Measurements from ENCODE around the gene ESRRB.
A peak's percentile ranks its signal among the peaks of the same experiment; 100 is the strongest.

ESRRB gene

GRCh38 chr14:76413962-76414600 is 38.1 kb downstream of the ESRRB start:
- 12% methylated on average over 4 of the region's 36 CpGs for WGBS (ENCODE audit: insufficient coverage)
- Histone ChIP-seq H3K4me1 (ENCODE audit: control extremely low read depth in 1 of 4, control insufficient read depth in 4 of 4, insufficient read depth in 4 of 4, low read length in 3 of 4) (peaks cover 0 to 2% (median 0%) of the 10 kb centered on the region in 4 experiments), H3K27me3 (replicated peaks in 2 of 5; ENCODE audit: control insufficient read depth in 4 of 5, insufficient read depth in 5 of 5, low read length in 4 of 5) (peaks cover 2 to 36% (median 9%) of the 10 kb centered on the region in 5 experiments), H3K27ac (ENCODE audit: insufficient read depth in 1 of 2, low read depth in 1 of 2, low read length in 2 of 2, poor library complexity in 1 of 2, severe bottlenecking in 2 of 2) (no peak overlapping the region), H3K4me3 (ENCODE audit: control insufficient read depth in 1 of 7, extremely low read depth in 1 of 7, insufficient read depth in 4 of 7, low read depth in 2 of 7, low read length in 6 of 7) (peak overlapping the region in 4 of 7 experiments; percentile 6 to 48 (median 34)), H3K36me3 (ENCODE audit: control insufficient read depth in 4 of 4, insufficient read depth in 4 of 4, low read length in 3 of 4) (no peaks in the 10 kb centered on the region), H3K9me3 (ENCODE audit: control extremely low read depth in 1 of 5, control insufficient read depth in 4 of 5, insufficient read depth in 2 of 5, low read depth in 1 of 5, low read length in 4 of 5) (no peaks in the 10 kb centered on the region)
- ChIA-PET CTCF (no interaction called here), POLR2A (no interaction called here)
- peak in 2 of 3 donors; percentile 29 to 35 for DNase-seq

- DNase-seq, result no peak
- Histone ChIP-seq H3K36me3 (ENCODE audit: control insufficient read depth in 4 of 4, insufficient read depth in 4 of 4, low read length in 3 of 4) (no peaks in the 10 kb centered on the region), H3K27ac (ENCODE audit: insufficient read depth in 1 of 2, low read depth in 1 of 2, low read length in 2 of 2, poor library complexity in 1 of 2, severe bottlenecking in 2 of 2) (no peak overlapping the region), H3K27me3 (replicated peaks in 2 of 5; ENCODE audit: control insufficient read depth in 4 of 5, insufficient read depth in 5 of 5, low read length in 4 of 5) (peaks cover 0 to 13% (median 6%) of the 10 kb centered on the region in 5 experiments), H3K4me1 (ENCODE audit: control extremely low read depth in 1 of 4, control insufficient read depth in 4 of 4, insufficient read depth in 4 of 4, low read length in 3 of 4) (no peaks in the 10 kb centered on the region), H3K9me3 (ENCODE audit: control extremely low read depth in 1 of 5, control insufficient read depth in 4 of 5, insufficient read depth in 2 of 5, low read depth in 1 of 5, low read length in 4 of 5) (no peaks in the 10 kb centered on the region), H3K4me3 (ENCODE audit: control insufficient read depth in 1 of 7, extremely low read depth in 1 of 7, insufficient read depth in 4 of 7, low read depth in 2 of 7, low read length in 6 of 7) (no peak overlapping the region)
- ChIA-PET CTCF (no interaction called here), POLR2A (no interaction called here)
- WGBS (ENCODE audit: insufficient coverage), result 92% methylated on average over 1 of the region's 3 CpGs
Observed at GRCh38 chr14:76419399-76419798, 43.5 kb downstream of the ESRRB start.

GRCh38 chr14:76420827-76421226 is 44.9 kb downstream of the ESRRB start:
- H3K36me3 ChIP-seq (ENCODE audit: control insufficient read depth in 4 of 4, insufficient read depth in 4 of 4, low read length in 3 of 4), result no peaks in the 10 kb centered on the region
- no peaks in the 10 kb centered on the region for H3K4me1 ChIP-seq (ENCODE audit: control extremely low read depth in 1 of 4, control insufficient read depth in 4 of 4, insufficient read depth in 4 of 4, low read length in 3 of 4)
- DNase-seq, result no peak
- WGBS (ENCODE audit: insufficient coverage), result 100% methylated on average over 2 of the region's 4 CpGs
- H3K27me3 ChIP-seq (replicated peaks in 2 of 5; ENCODE audit: control insufficient read depth in 4 of 5, insufficient read depth in 5 of 5, low read length in 4 of 5), result peaks cover 0 to 6% (median 1%) of the 10 kb centered on the region in 5 experiments
- H3K27ac ChIP-seq (ENCODE audit: insufficient read depth in 1 of 2, low read depth in 1 of 2, low read length in 2 of 2, poor library complexity in 1 of 2, severe bottlenecking in 2 of 2), result no peak overlapping the region
- ChIA-PET POLR2A (no interaction called here), CTCF (no interaction called here)
- no peak overlapping the region for H3K4me3 ChIP-seq (ENCODE audit: control insufficient read depth in 1 of 7, extremely low read depth in 1 of 7, insufficient read depth in 4 of 7, low read depth in 2 of 7, low read length in 6 of 7)
- H3K9me3 ChIP-seq (ENCODE audit: control extremely low read depth in 1 of 5, control insufficient read depth in 4 of 5, insufficient read depth in 2 of 5, low read depth in 1 of 5, low read length in 4 of 5), result peaks cover 0 to 2% (median 0%) of the 10 kb centered on the region in 5 experiments

- 66% methylated on average over 3 of the region's 4 CpGs for WGBS (ENCODE audit: insufficient coverage)
- Histone ChIP-seq H3K27me3 (replicated peaks in 2 of 5; ENCODE audit: control insufficient read depth in 4 of 5, insufficient read depth in 5 of 5, low read length in 4 of 5) (peaks cover 0 to 6% (median 0%) of the 10 kb centered on the region in 5 experiments), H3K27ac (ENCODE audit: insufficient read depth in 1 of 2, low read depth in 1 of 2, low read length in 2 of 2, poor library complexity in 1 of 2, severe bottlenecking in 2 of 2) (no peak overlapping the region), H3K36me3 (ENCODE audit: control insufficient read depth in 4 of 4, insufficient read depth in 4 of 4, low read length in 3 of 4) (no peaks in the 10 kb centered on the region), H3K4me1 (ENCODE audit: control extremely low read depth in 1 of 4, control insufficient read depth in 4 of 4, insufficient read depth in 4 of 4, low read length in 3 of 4) (no peaks in the 10 kb centered on the region), H3K9me3 (ENCODE audit: control extremely low read depth in 1 of 5, control insufficient read depth in 4 of 5, insufficient read depth in 2 of 5, low read depth in 1 of 5, low read length in 4 of 5) (peaks cover 0 to 4% (median 0%) of the 10 kb centered on the region in 5 experiments), H3K4me3 (ENCODE audit: control insufficient read depth in 1 of 7, extremely low read depth in 1 of 7, insufficient read depth in 4 of 7, low read depth in 2 of 7, low read length in 6 of 7) (no peak overlapping the region)
- CTCF ChIA-PET, result no interaction called here
- POLR2A ChIA-PET, result no interaction called here
- no peak for DNase-seq
Observed at GRCh38 chr14:76421662-76422061, 45.7 kb downstream of the ESRRB start.

GRCh38 chr14:76422662-76423061 is 46.7 kb downstream of the ESRRB start:
- 97% methylated on average over 5 of the region's 7 CpGs for WGBS (ENCODE audit: insufficient coverage)
- H3K36me3 ChIP-seq (ENCODE audit: control insufficient read depth in 4 of 4, insufficient read depth in 4 of 4, low read length in 3 of 4), result no peaks in the 10 kb centered on the region
- CTCF ChIA-PET, result interaction anchor here (0.6 kb wide), 1 partner anchor 14 kb away, joined by 3 read pairs; no protein-coding TSS in a partner anchor

GRCh38 chr14:76423534-76423933 is 47.6 kb downstream of the ESRRB start:
- Histone ChIP-seq H3K4me3 (ENCODE audit: control insufficient read depth in 1 of 7, extremely low read depth in 1 of 7, insufficient read depth in 4 of 7, low read depth in 2 of 7, low read length in 6 of 7) (no peak overlapping the region), H3K36me3 (ENCODE audit: control insufficient read depth in 4 of 4, insufficient read depth in 4 of 4, low read length in 3 of 4) (no peaks in the 10 kb centered on the region), H3K4me1 (ENCODE audit: control extremely low read depth in 1 of 4, control insufficient read depth in 4 of 4, insufficient read depth in 4 of 4, low read length in 3 of 4) (no peaks in the 10 kb centered on the region), H3K27me3 (replicated peaks in 2 of 5; ENCODE audit: control insufficient read depth in 4 of 5, insufficient read depth in 5 of 5, low read length in 4 of 5) (peaks cover 0 to 6% (median 0%) of the 10 kb centered on the region in 5 experiments), H3K27ac (ENCODE audit: insufficient read depth in 1 of 2, low read depth in 1 of 2, low read length in 2 of 2, poor library complexity in 1 of 2, severe bottlenecking in 2 of 2) (no peak overlapping the region), H3K9me3 (ENCODE audit: control extremely low read depth in 1 of 5, control insufficient read depth in 4 of 5, insufficient read depth in 2 of 5, low read depth in 1 of 5, low read length in 4 of 5) (peaks cover 0 to 4% (median 0%) of the 10 kb centered on the region in 5 experiments)
- CTCF ChIA-PET, result no interaction called here
- POLR2A ChIA-PET, result no interaction called here
- no peak for DNase-seq
- WGBS (ENCODE audit: insufficient coverage), result 100% methylated on average over 4 of the region's 5 CpGs

More at GRCh38 chr14:76422662-76423061, 46.7 kb downstream of the ESRRB start:
- peaks cover 0 to 6% (median 0%) of the 10 kb centered on the region in 5 experiments for H3K27me3 ChIP-seq (replicated peaks in 2 of 5; ENCODE audit: control insufficient read depth in 4 of 5, insufficient read depth in 5 of 5, low read length in 4 of 5)
- no peak overlapping the region for H3K4me3 ChIP-seq (ENCODE audit: control insufficient read depth in 1 of 7, extremely low read depth in 1 of 7, insufficient read depth in 4 of 7, low read depth in 2 of 7, low read length in 6 of 7)
- peaks cover 0 to 4% (median 0%) of the 10 kb centered on the region in 5 experiments for H3K9me3 ChIP-seq (ENCODE audit: control extremely low read depth in 1 of 5, control insufficient read depth in 4 of 5, insufficient read depth in 2 of 5, low read depth in 1 of 5, low read length in 4 of 5)
- POLR2A ChIA-PET, result no interaction called here
- H3K27ac ChIP-seq (ENCODE audit: insufficient read depth in 1 of 2, low read depth in 1 of 2, low read length in 2 of 2, poor library complexity in 1 of 2, severe bottlenecking in 2 of 2), result no peak overlapping the region
- no peak for DNase-seq
- no peaks in the 10 kb centered on the region for H3K4me1 ChIP-seq (ENCODE audit: control extremely low read depth in 1 of 4, control insufficient read depth in 4 of 4, insufficient read depth in 4 of 4, low read length in 3 of 4)

- no peak for DNase-seq
- Histone ChIP-seq H3K4me3 (ENCODE audit: control insufficient read depth in 1 of 7, extremely low read depth in 1 of 7, insufficient read depth in 4 of 7, low read depth in 2 of 7, low read length in 6 of 7) (no peak overlapping the region), H3K27ac (ENCODE audit: insufficient read depth in 1 of 2, low read depth in 1 of 2, low read length in 2 of 2, poor library complexity in 1 of 2, severe bottlenecking in 2 of 2) (no peak overlapping the region), H3K36me3 (ENCODE audit: control insufficient read depth in 4 of 4, insufficient read depth in 4 of 4, low read length in 3 of 4) (no peaks in the 10 kb centered on the region), H3K9me3 (ENCODE audit: control extremely low read depth in 1 of 5, control insufficient read depth in 4 of 5, insufficient read depth in 2 of 5, low read depth in 1 of 5, low read length in 4 of 5) (peaks cover 0 to 4% (median 0%) of the 10 kb centered on the region in 5 experiments), H3K4me1 (ENCODE audit: control extremely low read depth in 1 of 4, control insufficient read depth in 4 of 4, insufficient read depth in 4 of 4, low read length in 3 of 4) (no peaks in the 10 kb centered on the region), H3K27me3 (replicated peaks in 2 of 5; ENCODE audit: control insufficient read depth in 4 of 5, insufficient read depth in 5 of 5, low read length in 4 of 5) (peaks cover 0 to 6% (median 0%) of the 10 kb centered on the region in 5 experiments)
- ChIA-PET POLR2A (no interaction called here), CTCF (no interaction called here)
- 95% methylated on average over 4 of the region's 4 CpGs for WGBS (ENCODE audit: insufficient coverage)
Observed at GRCh38 chr14:76424359-76424758, 48.4 kb downstream of the ESRRB start.
